Activated CD4-positive, alpha-beta T cell treated with anti-CD3 and anti-CD28 coated beads, Interleukin-2, Interleukin-4, amounts not matched to agents 100 ng/mL and 50 ng/mL, durations not matched to agents 16 hours and 8 hours (primary cell): ENCODE data around the gene EXOSC3.

Experiments used
- DNase-seq: peaks from one replicate; pipeline ENCODE4 v3.0.0-alpha.2; 2020; ENCODE audit warnings: low spot score

Gene EXOSC3

DNA sequence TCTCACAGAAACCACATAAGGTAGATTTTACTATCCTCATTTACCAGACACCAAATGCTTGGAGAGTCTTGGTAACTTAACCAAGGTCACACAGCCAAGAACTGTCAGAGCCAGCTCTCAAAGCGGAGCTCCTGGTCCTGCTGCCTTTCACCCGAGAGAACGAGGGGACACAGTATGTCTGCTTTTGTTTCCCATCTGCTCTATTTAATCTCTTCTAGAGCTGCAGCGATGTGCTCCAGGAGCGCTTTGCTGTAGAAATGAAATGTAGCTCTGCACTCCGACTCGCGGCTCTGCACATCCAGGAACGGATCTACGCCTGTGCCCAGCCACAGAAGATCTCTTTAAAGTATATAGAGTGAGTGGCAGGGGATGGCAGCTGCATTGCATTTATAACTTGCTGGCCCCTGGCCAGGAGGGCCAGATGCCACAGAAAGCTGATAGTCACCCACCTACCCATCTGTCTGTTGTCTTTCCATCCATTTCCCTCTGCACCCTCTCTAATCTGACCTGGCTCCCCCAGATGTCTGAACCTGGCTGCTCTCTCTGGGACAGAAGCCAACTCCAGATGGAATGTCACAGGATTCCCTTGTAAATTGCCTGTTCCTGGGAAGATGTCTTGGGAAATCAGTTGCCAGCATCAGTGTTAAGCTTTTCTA lies 52.6 kb downstream of the EXOSC3 start:
- DNase-seq = no peak

DNA sequence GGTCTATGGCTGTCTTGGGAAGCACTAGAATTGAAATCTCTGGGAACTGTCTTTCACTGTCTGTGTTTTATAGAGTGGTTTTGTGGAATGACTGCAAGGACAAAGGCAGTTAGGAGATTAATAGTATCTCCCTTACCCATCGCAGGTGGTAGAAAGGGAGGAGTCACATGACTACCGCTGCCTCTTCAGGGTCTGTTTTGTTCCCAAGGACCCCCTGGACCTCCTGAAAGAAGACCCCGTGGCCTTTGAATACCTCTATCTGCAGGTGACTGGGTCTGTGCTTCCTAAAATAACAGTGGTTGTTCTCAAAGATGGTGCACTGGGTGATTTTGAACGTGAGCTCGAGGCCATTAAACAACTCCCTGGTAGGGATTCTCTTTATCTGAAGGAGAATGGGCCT lies 54.0 kb downstream of the EXOSC3 start:
- DNase-seq = no peak

DNA sequence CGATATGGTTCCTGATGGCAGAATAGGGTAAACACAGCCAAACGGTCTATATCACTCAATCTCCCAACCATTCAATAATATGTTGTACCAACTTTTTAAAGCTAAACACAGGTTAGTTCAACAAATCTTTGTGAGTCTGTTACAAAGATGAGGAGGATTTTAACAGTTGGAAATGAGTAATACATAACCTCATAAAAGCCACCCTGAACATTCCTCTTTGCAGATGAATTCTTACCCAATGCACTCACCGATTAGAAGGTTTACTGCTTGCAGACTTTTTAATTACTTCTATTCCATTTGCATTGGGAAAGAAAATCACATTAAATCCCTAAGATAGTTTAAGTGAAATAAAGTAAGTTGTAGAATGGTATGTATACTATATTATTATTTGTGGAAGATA lies 54.6 kb downstream of the EXOSC3 start:
- no peak for DNase-seq
